Neural progenitor cell (in vitro differentiated cells): ENCODE data around the gene TEX35.

Experiments
- EZH2 ChIP-seq: fragments of 200-600 bp; sonication (generic); IDR thresholded peaks from 2 replicates; pipeline ENCODE4 v1.6.1; 2017; ENCODE audit warnings: antibody characterized with exemption, mild to moderate bottlenecking, moderate library complexity
- TF ChIP-seq, protein P1 (sequence below): fragments of 200-600 bp; sonication (generic); IDR thresholded peaks from 2 replicates; pipeline ENCODE4 v1.5.1; 2017; ENCODE audit warnings: antibody characterized with exemption, mild to moderate bottlenecking

- TF ChIP-seq, protein P1, sequence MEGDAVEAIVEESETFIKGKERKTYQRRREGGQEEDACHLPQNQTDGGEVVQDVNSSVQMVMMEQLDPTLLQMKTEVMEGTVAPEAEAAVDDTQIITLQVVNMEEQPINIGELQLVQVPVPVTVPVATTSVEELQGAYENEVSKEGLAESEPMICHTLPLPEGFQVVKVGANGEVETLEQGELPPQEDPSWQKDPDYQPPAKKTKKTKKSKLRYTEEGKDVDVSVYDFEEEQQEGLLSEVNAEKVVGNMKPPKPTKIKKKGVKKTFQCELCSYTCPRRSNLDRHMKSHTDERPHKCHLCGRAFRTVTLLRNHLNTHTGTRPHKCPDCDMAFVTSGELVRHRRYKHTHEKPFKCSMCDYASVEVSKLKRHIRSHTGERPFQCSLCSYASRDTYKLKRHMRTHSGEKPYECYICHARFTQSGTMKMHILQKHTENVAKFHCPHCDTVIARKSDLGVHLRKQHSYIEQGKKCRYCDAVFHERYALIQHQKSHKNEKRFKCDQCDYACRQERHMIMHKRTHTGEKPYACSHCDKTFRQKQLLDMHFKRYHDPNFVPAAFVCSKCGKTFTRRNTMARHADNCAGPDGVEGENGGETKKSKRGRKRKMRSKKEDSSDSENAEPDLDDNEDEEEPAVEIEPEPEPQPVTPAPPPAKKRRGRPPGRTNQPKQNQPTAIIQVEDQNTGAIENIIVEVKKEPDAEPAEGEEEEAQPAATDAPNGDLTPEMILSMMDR: no peak
- no peak for TF ChIP-seq EZH2
These were observed 22.8 kb upstream of the TEX35 start for GRCh38 chr1:178490136-178490535.
